Gastroesophageal sphincter (tissue), 4 donors: Measurements from ENCODE around the gene SLC25A28. TPM values are rescaled to one million over a fixed set of nuclear protein-coding genes. Genes with fewer than 3 reads are reported as not detected.

ENCODE experiments used
- ATAC-seq: fragments of 150-250 bp; one replicate; pipeline ENCODE4 v1.9.1; 2016; ENCODE audit warnings: mild to moderate bottlenecking, moderate library complexity
- H3K27ac ChIP-seq, 4 donors: fragments of 200-600 bp; sonication (generic) in 3 of 4; 1 replicate in 3 of 4; 2 replicates in 1 of 4; pipeline ENCODE4 v1.5.1; 2016 to 2019
- H3K27me3 ChIP-seq: fragments of 200-600 bp; sonication (generic); one replicate; pipeline ENCODE4 v1.5.1; 2019
- H3K36me3 ChIP-seq, 2 donors: fragments of 200-600 bp; sonication (generic); one replicate each; pipeline ENCODE4 v1.5.1; 2019; ENCODE audit warnings: control low read depth in 1 of 2
- H3K4me1 ChIP-seq, 3 donors: fragments of 200-600 bp; sonication (generic); 1 replicate in 2 of 3; 2 replicates in 1 of 3; pipeline ENCODE4 v1.5.1; 2016 to 2019; ENCODE audit warnings: control low read depth in 2 of 3
- H3K4me3 ChIP-seq, 2 donors: fragments of 200-600 bp; sonication (generic); one replicate each; pipeline ENCODE4 v1.5.1; 2019; ENCODE audit warnings: mild to moderate bottlenecking in 1 of 2, moderate library complexity in 1 of 2
- H3K9me3 ChIP-seq, 3 donors: fragments of 200-600 bp; sonication (generic); one replicate each; pipeline ENCODE4 v1.5.1; 2017 to 2019; ENCODE audit warnings: control low read depth in 2 of 3
- CTCF ChIP-seq, 4 experiments: fragments of 200-600 bp in 2 of 4; fragments of 450-650 bp in 2 of 4; sonication (generic) in 1 of 4; IDR thresholded peaks; one replicate each; pipeline ENCODE4 v1.5.1; 2017 to 2019; ENCODE audit warnings: antibody characterized with exemption in 4 of 4, mild to moderate bottlenecking in 2 of 4, moderate library complexity in 2 of 4
- EP300 ChIP-seq: sonication (generic); formaldehyde crosslinking; IDR thresholded peaks from one replicate; pipeline ENCODE4 v1.6.1; 2017; ENCODE audit warnings: antibody characterized with exemption, mild to moderate bottlenecking
- POLR2A ChIP-seq, 2 donors: fragments of 450-650 bp; IDR thresholded peaks; one replicate each; pipeline ENCODE4 v1.6.1; 2017; ENCODE audit warnings: antibody characterized with exemption in 2 of 2, mild to moderate bottlenecking in 2 of 2, moderate library complexity in 1 of 2
- POLR2AphosphoS5 ChIP-seq: sonication (generic); formaldehyde crosslinking; IDR thresholded peaks from one replicate; pipeline ENCODE4 v1.6.1; 2017; ENCODE audit warnings: antibody characterized with exemption
- WGBS, 2 donors: methylation state at CpG; one replicate each; pipeline ENCODE4 v1.1.5; 2018; ENCODE audit warnings: low coverage in 1 of 2; 5-methylcytosine and 5-hydroxymethylcytosine counted together
- total RNA-seq, 4 donors: library from RNA; depleted of rRNA; stranded (reverse); fragments of >200 nt; gene quantifications; one replicate each; pipeline ENCODE4 v1.1.0, GENCODE V29; 2016

SLC25A28 gene
- total RNA-seq, 4 donors from 2014 or later = 18.6 to 55.6 (median 33.3) TPM

GRCh38 chr10:99647601-99648151, 27.4 kb upstream of the SLC25A28 start:
- ATAC-seq = no peak
- Histone ChIP-seq H3K27ac (no peak overlapping the region), H3K4me1 (no peaks in the 10 kb centered on the region), H3K4me3 (no peak overlapping the region), H3K9me3 (no peaks in the 10 kb centered on the region), H3K36me3 (no peaks in the 10 kb centered on the region), H3K27me3 (no peaks in the 10 kb centered on the region)
- no peak for TF ChIP-seq POLR2A (IDR thresholded peaks at IDR 0.05)
- no peak for TF ChIP-seq POLR2AphosphoS5
- TF ChIP-seq CTCF (IDR thresholded peaks at IDR 0.05) = no peak
- no peak for TF ChIP-seq EP300
- 82 to 100% methylated on average over 1 to 2 of the region's 2 CpGs for WGBS, 2 donors

- peaks cover 8% of the 10 kb centered on the region for H3K27me3 ChIP-seq
- H3K27ac ChIP-seq = no peak overlapping the region
- no peaks in the 10 kb centered on the region for H3K4me1 ChIP-seq
- H3K4me3 ChIP-seq = no peak overlapping the region
- H3K36me3 ChIP-seq = no peaks in the 10 kb centered on the region
- TF ChIP-seq CTCF (IDR thresholded peaks at IDR 0.05) (no peak), EP300 (no peak), POLR2A (IDR thresholded peaks at IDR 0.05) (no peak), POLR2AphosphoS5 (no peak)
- no peak for ATAC-seq
- H3K9me3 ChIP-seq = no peaks in the 10 kb centered on the region
Measured at GRCh38 chr10:99633832-99634231, 13.6 kb upstream of the SLC25A28 start.

GRCh38 chr10:99631496-99631895, 11.3 kb upstream of the SLC25A28 start:
- 83 to 93% methylated on average over 1 to 3 of the region's 3 CpGs for WGBS, 2 donors
- Histone ChIP-seq H3K27me3 (peaks cover 8% of the 10 kb centered on the region), H3K4me3 (no peak overlapping the region), H3K9me3 (no peaks in the 10 kb centered on the region), H3K4me1 (no peaks in the 10 kb centered on the region), H3K27ac (no peak overlapping the region), H3K36me3 (no peaks in the 10 kb centered on the region)
- no peak for ATAC-seq
- TF ChIP-seq POLR2A (IDR thresholded peaks at IDR 0.05) = no peak

- ATAC-seq = no peak
- TF ChIP-seq POLR2AphosphoS5 (no peak), CTCF (IDR thresholded peaks at IDR 0.05) (no peak), EP300 (no peak), POLR2A (IDR thresholded peaks at IDR 0.05) (no peak)
- Histone ChIP-seq H3K36me3 (no peaks in the 10 kb centered on the region), H3K4me1 (no peaks in the 10 kb centered on the region), H3K27ac (no peak overlapping the region), H3K4me3 (no peak overlapping the region), H3K27me3 (peaks cover 8% of the 10 kb centered on the region), H3K9me3 (no peaks in the 10 kb centered on the region)
Measured at GRCh38 chr10:99630991-99631390, 10.8 kb upstream of the SLC25A28 start.

GRCh38 chr10:99630433-99630832, 10.2 kb upstream of the SLC25A28 start:
- no peaks in the 10 kb centered on the region for H3K36me3 ChIP-seq

More at GRCh38 chr10:99630433-99630832, 10.2 kb upstream of the SLC25A28 start:
- no peak overlapping the region for H3K4me3 ChIP-seq
- no peaks in the 10 kb centered on the region for H3K9me3 ChIP-seq
- H3K27ac ChIP-seq = no peak overlapping the region
- no peak for ATAC-seq
- no peaks in the 10 kb centered on the region for H3K4me1 ChIP-seq
- H3K27me3 ChIP-seq = peaks cover 8% of the 10 kb centered on the region
- 24 to 48% methylated on average over 2 of the region's 2 CpGs for WGBS, 2 donors
- TF ChIP-seq POLR2AphosphoS5 (no peak), EP300 (no peak), CTCF (IDR thresholded peaks at IDR 0.05) (no peak), POLR2A (IDR thresholded peaks at IDR 0.05) (no peak)
